ENCODE measurements around the gene APC2.

Gene APC2

GRCh38 chr19:1457031-1457739 lies 7.3 kb downstream of the APC2 start:
- H3K36me3 ChIP-seq (ENCODE audit: insufficient read depth): no peaks in the 10 kb centered on the region
- H3K27ac ChIP-seq: no peak overlapping the region
- peaks cover 78% of the 10 kb centered on the region for H3K27me3 ChIP-seq (ENCODE audit: insufficient read depth, low read depth)
- no peak overlapping the region for H3K9ac ChIP-seq
- H2AFZ ChIP-seq (ENCODE audit: low read depth): no peak overlapping the region
- no peak overlapping the region for H3K4me2 ChIP-seq
- no peaks in the 10 kb centered on the region for H3K79me2 ChIP-seq (ENCODE audit: insufficient read depth, low read depth)
- H3K4me1 ChIP-seq (ENCODE audit: low read depth, poor library complexity, severe bottlenecking): peaks cover 17% of the 10 kb centered on the region
- H3K4me3 ChIP-seq (IDR thresholded peaks at IDR 0.05; ENCODE audit: insufficient read depth, low read depth, low read length): no peak overlapping the region
- no peak for TF ChIP-seq CTCF (conservative IDR thresholded peaks at IDR 0.05; ENCODE audit: low read depth, low read length)
- H4K20me1 ChIP-seq (ENCODE audit: insufficient read depth): no peaks in the 10 kb centered on the region

DNA sequence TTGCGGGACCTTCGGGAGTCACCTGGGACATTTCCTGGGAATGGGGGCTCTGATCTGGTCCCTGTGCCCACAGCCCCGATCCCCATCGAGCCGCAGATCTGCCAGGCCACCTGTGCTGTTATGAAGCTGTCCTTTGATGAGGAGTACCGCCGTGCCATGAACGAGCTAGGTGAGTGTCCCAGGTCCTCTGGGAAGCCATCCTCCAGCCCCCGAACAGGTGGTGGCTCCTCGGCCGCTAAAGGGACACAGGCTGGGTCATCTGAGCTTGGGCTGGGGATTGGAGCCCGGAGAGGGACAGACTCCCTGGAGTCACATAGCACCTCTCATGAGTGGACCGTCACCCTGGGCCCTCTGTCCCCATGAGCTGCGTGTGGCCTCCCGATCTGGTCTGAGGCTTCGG lies 8.0 kb downstream of the APC2 start:
- H3K36me3 ChIP-seq (ENCODE audit: insufficient read depth): no peaks in the 10 kb centered on the region
- H3K9ac ChIP-seq: no peak overlapping the region
- H3K79me2 ChIP-seq (ENCODE audit: insufficient read depth, low read depth): no peaks in the 10 kb centered on the region
- H3K4me1 ChIP-seq (ENCODE audit: low read depth, poor library complexity, severe bottlenecking): peaks cover 17% of the 10 kb centered on the region
- H3K4me3 ChIP-seq (IDR thresholded peaks at IDR 0.05; ENCODE audit: insufficient read depth, low read depth, low read length): no peak overlapping the region
- H2AFZ ChIP-seq (ENCODE audit: low read depth): no peak overlapping the region
- no peak overlapping the region for H3K27ac ChIP-seq
- TF ChIP-seq CTCF (conservative IDR thresholded peaks at IDR 0.05; ENCODE audit: low read depth, low read length): no peak
- peaks cover 72% of the 10 kb centered on the region for H3K27me3 ChIP-seq (ENCODE audit: insufficient read depth, low read depth)
- no peak overlapping the region for H3K4me2 ChIP-seq
- H4K20me1 ChIP-seq (ENCODE audit: insufficient read depth): no peaks in the 10 kb centered on the region

DNA sequence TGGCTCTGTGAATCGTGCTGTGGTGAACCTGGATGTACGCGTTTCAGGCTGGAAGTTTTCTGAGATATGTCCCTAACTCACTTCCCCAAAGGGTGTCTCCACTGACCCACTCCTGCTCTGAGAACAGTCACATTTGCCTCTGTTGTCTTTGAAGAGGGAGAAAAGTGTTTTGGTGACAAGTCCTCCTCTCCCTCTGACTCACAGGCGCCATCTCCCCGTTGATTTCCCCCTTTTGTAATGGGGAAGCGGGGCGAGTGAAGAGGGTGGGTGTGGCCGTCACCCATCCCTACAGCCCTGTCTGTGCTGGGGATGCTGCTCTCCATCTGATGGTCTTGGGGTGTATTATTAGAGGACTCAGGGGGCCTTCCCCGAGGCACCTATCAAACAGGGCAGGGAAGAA lies 9.6 kb downstream of the APC2 start:
- Histone ChIP-seq H2AFZ (ENCODE audit: low read depth) (no peak overlapping the region), H3K27ac (no peak overlapping the region), H3K4me3 (IDR thresholded peaks at IDR 0.05; ENCODE audit: insufficient read depth, low read depth, low read length) (no peak overlapping the region), H3K27me3 (ENCODE audit: insufficient read depth, low read depth) (peaks cover 56% of the 10 kb centered on the region), H3K9ac (no peak overlapping the region), H3K4me2 (no peak overlapping the region), H3K36me3 (ENCODE audit: insufficient read depth) (no peaks in the 10 kb centered on the region), H4K20me1 (ENCODE audit: insufficient read depth) (no peaks in the 10 kb centered on the region), H3K4me1 (ENCODE audit: low read depth, poor library complexity, severe bottlenecking) (peaks cover 10% of the 10 kb centered on the region), H3K79me2 (ENCODE audit: insufficient read depth, low read depth) (no peaks in the 10 kb centered on the region)
- no peak for TF ChIP-seq CTCF (conservative IDR thresholded peaks at IDR 0.05; ENCODE audit: low read depth, low read length)

DNA sequence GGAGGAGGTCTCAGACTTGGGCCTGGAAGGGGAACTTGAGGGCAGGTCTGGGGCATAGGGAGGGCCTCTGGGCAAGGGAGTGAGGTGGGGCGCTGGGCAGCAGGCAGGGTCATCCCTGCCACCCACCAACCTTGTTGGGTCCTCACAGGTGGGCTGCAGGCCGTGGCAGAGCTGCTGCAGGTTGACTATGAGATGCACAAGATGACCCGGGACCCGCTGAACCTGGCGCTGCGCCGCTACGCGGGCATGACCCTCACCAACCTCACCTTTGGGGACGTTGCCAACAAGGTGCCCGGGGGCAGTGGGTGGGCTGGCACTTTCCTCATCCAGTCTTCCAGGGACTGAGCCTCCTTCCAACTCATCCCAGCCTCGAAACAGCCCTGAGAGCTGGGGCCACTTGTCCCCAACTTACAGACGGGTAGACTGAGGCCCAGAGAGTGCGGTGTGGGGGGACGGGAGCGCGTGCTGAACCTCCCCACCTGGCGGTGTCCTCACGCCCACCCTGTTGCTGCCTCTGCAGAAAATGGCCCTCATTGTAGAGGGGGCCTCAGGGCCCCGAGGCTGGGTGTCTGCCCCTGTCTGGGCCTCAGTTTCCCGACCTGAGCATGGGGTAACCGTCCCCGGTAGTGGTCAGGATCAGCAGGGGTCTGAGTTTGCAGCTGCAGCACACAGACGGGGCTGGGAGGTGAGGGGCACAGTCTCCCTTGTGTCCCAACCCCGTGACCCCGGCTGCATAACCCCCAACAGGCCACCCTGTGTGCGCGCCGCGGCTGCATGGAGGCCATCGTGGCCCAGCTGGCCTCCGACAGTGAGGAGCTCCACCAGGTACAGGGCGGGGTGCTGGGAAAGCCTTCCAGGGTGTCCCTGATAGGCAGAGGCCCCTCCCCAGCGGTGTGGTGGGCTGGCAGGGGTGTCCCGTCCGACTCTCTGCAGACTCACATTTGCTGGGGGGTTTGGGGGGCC lies 10.4 kb downstream of the APC2 start:
- Histone ChIP-seq H4K20me1 (ENCODE audit: insufficient read depth) (no peaks in the 10 kb centered on the region), H3K9ac (no peak overlapping the region), H3K36me3 (ENCODE audit: insufficient read depth) (no peaks in the 10 kb centered on the region), H3K4me2 (no peak overlapping the region), H3K4me1 (ENCODE audit: low read depth, poor library complexity, severe bottlenecking) (peaks cover 3% of the 10 kb centered on the region), H3K27me3 (ENCODE audit: insufficient read depth, low read depth) (peaks cover 49% of the 10 kb centered on the region), H2AFZ (ENCODE audit: low read depth) (no peak overlapping the region), H3K4me3 (IDR thresholded peaks at IDR 0.05; ENCODE audit: insufficient read depth, low read depth, low read length) (no peak overlapping the region), H3K79me2 (ENCODE audit: insufficient read depth, low read depth) (no peaks in the 10 kb centered on the region), H3K27ac (no peak overlapping the region)
- TF ChIP-seq CTCF (conservative IDR thresholded peaks at IDR 0.05; ENCODE audit: low read depth, low read length): no peak
